ENCODE data around the gene PRR22. TPM values are rescaled to one million over a fixed set of nuclear protein-coding genes. Genes with fewer than 3 reads are reported as not detected.

PRR22 gene
- total RNA-seq = 1 to 10 TPM in 3 of 4 donors, under 1 TPM in 1; 0.54 to 2.0 (median 1.2) TPM

DNA sequence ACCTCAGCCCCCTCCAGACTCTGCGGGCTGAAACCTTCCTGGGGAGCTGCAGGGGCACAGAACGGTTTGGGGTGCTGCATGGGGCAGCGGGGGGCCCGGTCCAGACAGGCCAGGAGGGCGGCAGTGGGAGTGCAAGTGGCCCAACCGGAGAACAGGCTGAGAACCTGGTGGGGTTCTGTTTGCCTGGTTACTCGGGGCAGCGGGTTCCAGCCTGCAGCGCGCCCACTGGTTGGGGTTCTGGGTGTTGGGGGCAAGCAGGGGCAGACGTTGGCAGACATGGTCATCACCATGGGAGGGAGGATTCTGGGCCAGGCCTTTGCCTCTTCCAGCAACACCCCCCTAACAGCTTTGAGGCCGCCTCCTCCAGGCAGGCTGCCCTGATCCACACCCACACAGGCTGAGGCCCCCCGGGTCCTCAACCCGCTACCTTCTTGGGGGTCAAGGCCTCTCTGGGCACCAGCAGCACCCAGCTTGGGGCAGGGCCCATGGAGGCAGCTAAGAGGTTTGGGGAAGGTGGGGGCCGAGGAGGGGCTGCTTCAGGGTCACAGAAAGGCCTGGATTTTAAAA lies at the start of gene PRR22:
Gene PRR22 (minus strand): TSS at position 166 of the 567 bp plus-strand sequence. CDS start 86 bp downstream, at position 80.
- no peak for TF ChIP-seq POLR2A (IDR thresholded peaks at IDR 0.05)
- TF ChIP-seq CTCF (IDR thresholded peaks at IDR 0.05) = no peak
- WGBS, 2 donors = 89 to 98% methylated on average over 9 to 11 of the region's 15 CpGs
- intact Hi-C loops (cut with DNase I) = no loop called here
- Histone ChIP-seq H3K4me3 (replicated peaks in 1 of 3) (no peak within 1 kb of the TSS), H3K36me3 (peaks cover 48 to 55% of the 10 kb centered on the region in 2 donors), H3K9me3 (no peaks in the 10 kb centered on the region), H3K27ac (no peak within 1 kb of the TSS), H3K4me1 (peaks cover 0 to under 1% of the 10 kb centered on the region in 2 donors), H3K27me3 (no peaks in the 10 kb centered on the region)
- DNase-seq = no peak

- 84 to 87% methylated on average over 6 of the region's 6 CpGs for WGBS, 2 donors
- H3K4me3 ChIP-seq (replicated peaks in 1 of 3) = no peak overlapping the region
- peaks cover 5 to 14% of the 10 kb centered on the region in 2 donors for H3K4me1 ChIP-seq
- H3K27ac ChIP-seq = no peak overlapping the region
- no peaks in the 10 kb centered on the region for H3K36me3 ChIP-seq
- TF ChIP-seq POLR2A (IDR thresholded peaks at IDR 0.05) (no peak), CTCF (IDR thresholded peaks at IDR 0.05) (no peak)
- DNase-seq = no peak
- H3K9me3 ChIP-seq = no peaks in the 10 kb centered on the region
- H3K27me3 ChIP-seq = no peaks in the 10 kb centered on the region
- intact Hi-C loops (cut with DNase I) = no loop called here
Measured at GRCh38 chr19:5832527-5833216, 48.1 kb upstream of the PRR22 start.

DNA sequence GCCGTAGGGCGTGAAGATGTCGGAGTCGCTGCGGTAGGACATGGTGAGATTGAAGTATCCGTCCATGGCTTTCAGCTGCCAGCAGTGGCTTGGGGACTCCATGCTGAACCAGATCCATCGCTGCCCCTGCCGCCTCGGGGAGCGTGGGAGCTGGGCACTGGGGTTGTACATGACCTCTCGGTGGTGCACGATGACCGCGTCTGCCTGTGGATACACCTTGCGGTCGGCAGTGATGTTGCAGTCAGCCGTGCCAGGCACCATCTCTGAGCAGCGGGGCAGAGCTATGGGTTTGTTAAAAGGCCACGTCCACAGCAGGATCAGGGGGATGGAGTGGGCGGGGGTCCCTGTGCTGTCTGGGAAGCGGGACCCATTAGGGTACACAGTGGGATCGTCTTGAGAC lies 47.5 kb upstream of the PRR22 start:
- TF ChIP-seq CTCF (IDR thresholded peaks at IDR 0.05) (no peak), POLR2A (IDR thresholded peaks at IDR 0.05) (no peak)
- no peaks in the 10 kb centered on the region for H3K27me3 ChIP-seq
- H3K4me3 ChIP-seq (replicated peaks in 1 of 3) = no peak overlapping the region
- H3K27ac ChIP-seq = no peak overlapping the region
- no peaks in the 10 kb centered on the region for H3K9me3 ChIP-seq
- H3K4me1 ChIP-seq = peaks cover 5 to 18% of the 10 kb centered on the region in 2 donors
- WGBS, 2 donors = 87 to 91% methylated on average over 12 to 15 of the region's 22 CpGs
- H3K36me3 ChIP-seq = no peaks in the 10 kb centered on the region
- intact Hi-C loops (cut with DNase I) = no loop called here
- no peak for DNase-seq

DNA sequence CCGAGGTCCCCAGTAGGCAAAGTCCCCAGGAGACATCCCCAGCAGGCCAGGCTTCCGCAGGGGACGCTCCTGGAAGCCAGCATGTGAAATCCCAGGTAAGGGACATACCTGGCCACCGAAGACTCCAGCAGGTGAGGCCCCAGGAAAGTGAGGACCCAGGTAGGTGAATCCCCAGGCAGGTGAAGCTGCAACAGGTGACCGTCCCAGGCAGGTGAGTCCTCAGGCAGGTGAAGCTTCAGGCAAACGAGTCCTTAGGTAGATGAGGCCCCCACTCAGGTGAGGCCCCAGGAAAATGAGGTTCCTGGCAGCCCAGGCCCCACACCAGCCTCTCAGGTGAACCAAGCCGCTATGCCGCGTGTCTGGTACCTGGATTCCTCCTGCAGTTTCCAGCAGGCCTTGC lies 46.6 kb upstream of the PRR22 start:
- no peak for DNase-seq
- Histone ChIP-seq H3K4me3 (replicated peaks in 1 of 3) (no peak overlapping the region), H3K9me3 (no peaks in the 10 kb centered on the region), H3K36me3 (no peaks in the 10 kb centered on the region), H3K27ac (no peak overlapping the region), H3K27me3 (no peaks in the 10 kb centered on the region), H3K4me1 (peaks cover 5 to 26% of the 10 kb centered on the region in 2 donors)
- intact Hi-C loops (cut with DNase I) = no loop called here
- 80 to 89% methylated on average over 3 of the region's 9 CpGs for WGBS, 2 donors
- TF ChIP-seq CTCF (IDR thresholded peaks at IDR 0.05) = no peak
- no peak for TF ChIP-seq POLR2A (IDR thresholded peaks at IDR 0.05)
